Astrocyte (in vitro differentiated cells and primary cell): ENCODE measurements around the gene SLC66A2.

Source experiments
- CTCF ChIP-seq: IDR thresholded peaks from 2 replicates; pipeline ENCODE4 v1.5.1; 2011; ENCODE audit warnings: low read depth, mild to moderate bottlenecking, inconsistent platforms, low read length, moderate library complexity; ENCODE audit not compliant: insufficient read depth
- EZH2 ChIP-seq: IDR thresholded peaks from 2 replicates; pipeline ENCODE4 v1.6.1; 2012; ENCODE audit warnings: mild to moderate bottlenecking, low read length, inconsistent platforms; ENCODE audit not compliant: insufficient read depth

DNA sequence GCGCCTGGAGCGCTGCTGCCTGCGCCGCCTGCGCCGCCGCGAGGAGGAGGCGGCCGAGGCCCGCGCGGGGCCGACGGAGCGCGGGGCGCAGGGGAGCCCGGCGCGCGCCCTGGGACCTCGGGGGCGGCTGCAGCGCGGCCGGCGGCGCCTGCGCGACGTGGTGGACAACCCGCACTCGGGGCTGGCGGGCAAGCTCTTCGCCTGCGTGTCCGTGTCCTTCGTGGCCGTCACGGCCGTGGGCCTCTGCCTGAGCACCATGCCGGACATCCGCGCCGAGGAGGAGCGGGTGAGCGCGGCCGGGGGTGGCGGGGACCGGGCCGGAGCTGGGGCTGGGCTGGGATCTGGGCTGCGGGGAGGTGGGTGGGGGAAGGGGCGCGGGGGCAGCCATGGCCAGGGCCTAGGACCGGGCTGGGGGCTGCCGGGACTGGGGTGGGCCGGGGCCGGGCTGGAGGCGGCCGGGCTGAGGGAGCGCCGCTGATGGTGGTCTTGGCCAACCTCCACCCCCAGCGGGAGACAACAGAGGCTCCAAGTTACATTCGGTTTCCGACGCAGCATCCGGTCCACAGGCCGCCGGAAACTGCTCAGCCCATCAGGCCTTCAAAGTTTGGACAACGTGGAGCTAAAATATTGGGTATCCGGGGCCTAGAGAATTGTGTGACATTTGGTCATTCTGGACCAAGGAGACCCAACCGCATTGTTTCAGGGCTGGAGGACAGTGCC is 87.3 kb downstream of the SLC66A2 start:
- TF ChIP-seq CTCF = no peak
- no peak for TF ChIP-seq EZH2
